Measurements from ENCODE around the gene SLC30A1.
"Not testable (repeated sequence)": the region's sequence is repeated elsewhere in the genome, so short reads cannot be mapped to it uniquely, and the experiment has no call there.

Gene SLC30A1

GRCh38 chr1:211583011-211583992, 4.3 kb upstream of the SLC30A1 start:
- DNase-seq (ENCODE audit: low read depth) = no peak

- no peak for DNase-seq (ENCODE audit: low read depth)
Observed at GRCh38 chr1:211581526-211581925, 2.6 kb upstream of the SLC30A1 start.

- no peak for DNase-seq (ENCODE audit: low read depth)
Observed at GRCh38 chr1:211580303-211580687, 1.3 kb upstream of the SLC30A1 start.

- DNase-seq (ENCODE audit: low read depth) = no peak
Observed at GRCh38 chr1:211579440-211580302, 710 bp upstream of the SLC30A1 start.

- peak; percentile 61 for DNase-seq (ENCODE audit: low read depth)
Observed at GRCh38 chr1:211577819-211578639, 932 bp downstream of the SLC30A1 start.

- no peak for DNase-seq (ENCODE audit: low read depth)
Observed at GRCh38 chr1:211577277-211577818, 1.6 kb downstream of the SLC30A1 start.

GRCh38 chr1:211576717-211577116, 2.2 kb downstream of the SLC30A1 start:
- no peak for DNase-seq (ENCODE audit: low read depth)

- no peak for DNase-seq (ENCODE audit: low read depth)
Observed at GRCh38 chr1:211574705-211575104, 4.3 kb downstream of the SLC30A1 start.

GRCh38 chr1:211571998-211572397, 7.0 kb downstream of the SLC30A1 start:
- DNase-seq (ENCODE audit: low read depth) = no peak

- DNase-seq (ENCODE audit: low read depth) = not testable (repeated sequence)
Observed at GRCh38 chr1:211570378-211570777, 8.6 kb downstream of the SLC30A1 start.

- no peak for DNase-seq (ENCODE audit: low read depth)
Observed at GRCh38 chr1:211566431-211567025, 12.4 kb downstream of the SLC30A1 start.

- DNase-seq (ENCODE audit: low read depth) = no peak
Observed at GRCh38 chr1:211564084-211564483, 14.9 kb downstream of the SLC30A1 start.

- no peak for DNase-seq (ENCODE audit: low read depth)
Observed at GRCh38 chr1:211559222-211560010, 19.5 kb downstream of the SLC30A1 start.

- DNase-seq (ENCODE audit: low read depth) = no peak
Observed at GRCh38 chr1:211557894-211558625, 20.9 kb downstream of the SLC30A1 start.

- no peak for DNase-seq (ENCODE audit: low read depth)
Observed at GRCh38 chr1:211553549-211553948, 25.4 kb downstream of the SLC30A1 start.

- no peak for DNase-seq (ENCODE audit: low read depth)
Observed at GRCh38 chr1:211551638-211552460, 27.1 kb downstream of the SLC30A1 start.

- DNase-seq (ENCODE audit: low read depth) = no peak
Observed at GRCh38 chr1:211549092-211549711, 29.8 kb downstream of the SLC30A1 start.

Data from T-helper 22 cell (primary cell).